HepG2 (cell line): ENCODE data around the gene PRSS53. TPM values are rescaled to one million over a fixed set of nuclear protein-coding genes. Genes with fewer than 3 reads are reported as not detected.

Experiments used
- DMAP1 ChIP-seq: IDR thresholded peaks from 2 replicates; pipeline ENCODE4 v1.6.1; 2016
- HOXA7 ChIP-seq: sonication (generic); formaldehyde crosslinking; IDR thresholded peaks from 2 replicates; pipeline ENCODE4 v1.8.1; 2022; ENCODE audit warnings: mild to moderate bottlenecking, missing genetic modification reagents, moderate library complexity
- KDM2A ChIP-seq: sonication (generic); formaldehyde crosslinking; IDR thresholded peaks from 2 replicates; pipeline ENCODE4 v1.4.0; 2020; ENCODE audit warnings: low read depth, missing genetic modification reagents, borderline replicate concordance
- RAD51 ChIP-seq: fragments of 450-650 bp; IDR thresholded peaks from 2 replicates; pipeline ENCODE4 v1.6.1; 2016; ENCODE audit warnings: borderline replicate concordance
- SAP130 ChIP-seq: IDR thresholded peaks from 2 replicates; pipeline ENCODE4 v1.6.1; 2016; ENCODE audit warnings: low read depth
- SMC3 ChIP-seq: IDR thresholded peaks from 2 replicates; pipeline ENCODE4 v1.6.1; 2011; ENCODE audit warnings: low read length, improper control_type of control experiment
- SP140L ChIP-seq: sonication (generic); formaldehyde crosslinking; IDR thresholded peaks from 2 replicates; pipeline ENCODE4 v1.4.0; 2020; ENCODE audit warnings: missing genetic modification reagents, borderline replicate concordance
- ZNF33A ChIP-seq: sonication (generic); formaldehyde crosslinking; IDR thresholded peaks from 2 replicates; pipeline ENCODE4 v1.5.1; 2020; ENCODE audit warnings: missing genetic modification reagents, mild to moderate bottlenecking, moderate library complexity, borderline replicate concordance
- polyA plus RNA-seq, 8 experiments: library from polyadenylated mRNA; depleted of rRNA in 3 of 8; stranded (reverse) in 7 of 8; unstranded in 1 of 8; fragments of >200 nt; fragmentation: Illumina TruSeq in 4 of 8; extraction: Trizol in 4 of 8; gene quantifications; 2 replicates each; pipeline versions ENCODE4 v1.2.1 to v1.2.3, GENCODE V29; 2011 to 2016; ENCODE audit warnings: low read depth in 4 of 8, missing spikeins in 1 of 8, mixed read lengths in 1 of 8; ENCODE audit not compliant: insufficient read depth in 1 of 8
- total RNA-seq, 5 experiments: library from RNA; depleted of rRNA; stranded (reverse); fragments of >200 nt; fragmentation: Illumina TruSeq; extraction: Trizol; gene quantifications; 2 replicates each; pipeline ENCODE4 v1.2.3, GENCODE V29; 2016; ENCODE audit warnings: low read depth in 1 of 5
- TF ChIP-seq, protein P1 (sequence below): sonication (generic); formaldehyde crosslinking; IDR thresholded peaks from 2 replicates; pipeline ENCODE4 v1.4.0; 2020; ENCODE audit warnings: missing genetic modification reagents, mild to moderate bottlenecking, borderline replicate concordance
- TF ChIP-seq, protein P2 (sequence below): fragments of 450-650 bp; IDR thresholded peaks from 2 replicates; pipeline ENCODE4 v1.6.1; 2017; ENCODE audit warnings: mild to moderate bottlenecking
- TF ChIP-seq, protein P3 (sequence below): sonication (generic); formaldehyde crosslinking; IDR thresholded peaks from 2 replicates; pipeline ENCODE4 v1.5.1; 2020; ENCODE audit warnings: mild to moderate bottlenecking, missing genetic modification reagents, moderate library complexity
- TF ChIP-seq, protein P4 (sequence below): sonication (generic); formaldehyde crosslinking; IDR thresholded peaks from 2 replicates; pipeline ENCODE4 v1.5.0; 2020; ENCODE audit warnings: mild to moderate bottlenecking, missing genetic modification reagents, borderline replicate concordance
- TF ChIP-seq, protein P5 (sequence below): sonication (generic); formaldehyde crosslinking; IDR thresholded peaks from 2 replicates; pipeline ENCODE4 v1.8.0; 2022; ENCODE audit warnings: missing genetic modification reagents, mild to moderate bottlenecking, moderate library complexity, borderline replicate concordance

PRSS53 gene
- total and polyA plus RNA-seq, 2 of the 13 experiments (the other 11 are each of a cell fraction or from before 2014, with no cell fraction given) = 2.2 to 7.4 TPM

DNA sequence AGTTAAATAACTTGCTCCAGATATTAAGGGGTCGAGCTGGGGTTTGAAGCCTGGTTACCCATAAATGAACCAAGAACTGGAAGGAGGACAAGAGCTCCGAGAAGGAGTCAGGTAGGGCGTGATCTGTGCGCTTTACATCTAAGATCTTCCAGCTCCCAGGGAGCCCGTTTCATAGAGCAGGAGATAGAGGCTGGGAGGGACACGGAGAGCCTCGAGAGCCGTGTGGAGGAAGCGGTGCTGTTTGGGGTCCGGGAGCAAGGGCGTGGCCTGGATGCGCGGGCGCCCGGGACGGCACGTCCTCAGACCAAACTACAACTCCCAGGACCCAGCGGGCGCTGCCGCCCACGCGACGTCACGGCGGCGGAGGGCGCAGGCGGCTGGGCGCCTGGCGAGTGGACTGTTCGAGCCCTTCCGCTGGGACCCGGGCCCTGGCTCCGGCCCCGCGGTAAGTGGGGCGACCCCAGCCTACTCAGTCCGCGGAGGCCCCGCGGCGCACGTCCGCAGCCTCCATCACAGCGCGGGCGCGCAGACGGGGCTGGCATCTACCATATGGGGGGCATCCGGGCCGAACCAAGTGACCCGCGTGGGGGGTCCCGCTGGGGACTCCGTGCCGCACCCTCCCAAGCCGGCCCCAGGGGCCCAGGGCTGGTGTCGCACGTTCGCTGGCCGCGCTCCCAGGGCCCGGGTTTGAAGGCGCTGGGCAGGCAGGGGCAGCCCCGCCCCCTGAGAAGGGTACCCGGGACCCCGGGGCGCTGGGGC is 19.5 kb upstream of the PRSS53 start, which contains the start of gene BCKDK (continued):
- TF ChIP-seq, protein P1, sequence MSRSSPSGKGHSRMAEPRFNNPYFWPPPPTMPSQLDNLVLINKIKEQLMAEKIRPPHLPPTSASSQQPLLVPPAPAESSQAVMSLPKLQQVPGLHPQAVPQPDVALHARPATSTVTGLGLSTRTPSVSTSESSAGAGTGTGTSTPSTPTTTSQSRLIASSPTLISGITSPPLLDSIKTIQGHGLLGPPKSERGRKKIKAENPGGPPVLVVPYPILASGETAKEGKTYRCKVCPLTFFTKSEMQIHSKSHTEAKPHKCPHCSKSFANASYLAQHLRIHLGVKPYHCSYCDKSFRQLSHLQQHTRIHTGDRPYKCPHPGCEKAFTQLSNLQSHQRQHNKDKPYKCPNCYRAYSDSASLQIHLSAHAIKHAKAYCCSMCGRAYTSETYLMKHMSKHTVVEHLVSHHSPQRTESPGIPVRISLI = no peak
- TF ChIP-seq, protein P2, sequence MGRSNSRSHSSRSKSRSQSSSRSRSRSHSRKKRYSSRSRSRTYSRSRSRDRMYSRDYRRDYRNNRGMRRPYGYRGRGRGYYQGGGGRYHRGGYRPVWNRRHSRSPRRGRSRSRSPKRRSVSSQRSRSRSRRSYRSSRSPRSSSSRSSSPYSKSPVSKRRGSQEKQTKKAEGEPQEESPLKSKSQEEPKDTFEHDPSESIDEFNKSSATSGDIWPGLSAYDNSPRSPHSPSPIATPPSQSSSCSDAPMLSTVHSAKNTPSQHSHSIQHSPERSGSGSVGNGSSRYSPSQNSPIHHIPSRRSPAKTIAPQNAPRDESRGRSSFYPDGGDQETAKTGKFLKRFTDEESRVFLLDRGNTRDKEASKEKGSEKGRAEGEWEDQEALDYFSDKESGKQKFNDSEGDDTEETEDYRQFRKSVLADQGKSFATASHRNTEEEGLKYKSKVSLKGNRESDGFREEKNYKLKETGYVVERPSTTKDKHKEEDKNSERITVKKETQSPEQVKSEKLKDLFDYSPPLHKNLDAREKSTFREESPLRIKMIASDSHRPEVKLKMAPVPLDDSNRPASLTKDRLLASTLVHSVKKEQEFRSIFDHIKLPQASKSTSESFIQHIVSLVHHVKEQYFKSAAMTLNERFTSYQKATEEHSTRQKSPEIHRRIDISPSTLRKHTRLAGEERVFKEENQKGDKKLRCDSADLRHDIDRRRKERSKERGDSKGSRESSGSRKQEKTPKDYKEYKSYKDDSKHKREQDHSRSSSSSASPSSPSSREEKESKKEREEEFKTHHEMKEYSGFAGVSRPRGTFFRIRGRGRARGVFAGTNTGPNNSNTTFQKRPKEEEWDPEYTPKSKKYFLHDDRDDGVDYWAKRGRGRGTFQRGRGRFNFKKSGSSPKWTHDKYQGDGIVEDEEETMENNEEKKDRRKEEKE = no peak
- peak; percentile 92 for TF ChIP-seq SAP130
- no peak; the same call in 1 of the 2 replicates for TF ChIP-seq SP140L (CRISPR knock-in tag)
- peak; percentile 65; the same call in 1 of the 2 replicates for TF ChIP-seq DMAP1
- TF ChIP-seq, protein P3, sequence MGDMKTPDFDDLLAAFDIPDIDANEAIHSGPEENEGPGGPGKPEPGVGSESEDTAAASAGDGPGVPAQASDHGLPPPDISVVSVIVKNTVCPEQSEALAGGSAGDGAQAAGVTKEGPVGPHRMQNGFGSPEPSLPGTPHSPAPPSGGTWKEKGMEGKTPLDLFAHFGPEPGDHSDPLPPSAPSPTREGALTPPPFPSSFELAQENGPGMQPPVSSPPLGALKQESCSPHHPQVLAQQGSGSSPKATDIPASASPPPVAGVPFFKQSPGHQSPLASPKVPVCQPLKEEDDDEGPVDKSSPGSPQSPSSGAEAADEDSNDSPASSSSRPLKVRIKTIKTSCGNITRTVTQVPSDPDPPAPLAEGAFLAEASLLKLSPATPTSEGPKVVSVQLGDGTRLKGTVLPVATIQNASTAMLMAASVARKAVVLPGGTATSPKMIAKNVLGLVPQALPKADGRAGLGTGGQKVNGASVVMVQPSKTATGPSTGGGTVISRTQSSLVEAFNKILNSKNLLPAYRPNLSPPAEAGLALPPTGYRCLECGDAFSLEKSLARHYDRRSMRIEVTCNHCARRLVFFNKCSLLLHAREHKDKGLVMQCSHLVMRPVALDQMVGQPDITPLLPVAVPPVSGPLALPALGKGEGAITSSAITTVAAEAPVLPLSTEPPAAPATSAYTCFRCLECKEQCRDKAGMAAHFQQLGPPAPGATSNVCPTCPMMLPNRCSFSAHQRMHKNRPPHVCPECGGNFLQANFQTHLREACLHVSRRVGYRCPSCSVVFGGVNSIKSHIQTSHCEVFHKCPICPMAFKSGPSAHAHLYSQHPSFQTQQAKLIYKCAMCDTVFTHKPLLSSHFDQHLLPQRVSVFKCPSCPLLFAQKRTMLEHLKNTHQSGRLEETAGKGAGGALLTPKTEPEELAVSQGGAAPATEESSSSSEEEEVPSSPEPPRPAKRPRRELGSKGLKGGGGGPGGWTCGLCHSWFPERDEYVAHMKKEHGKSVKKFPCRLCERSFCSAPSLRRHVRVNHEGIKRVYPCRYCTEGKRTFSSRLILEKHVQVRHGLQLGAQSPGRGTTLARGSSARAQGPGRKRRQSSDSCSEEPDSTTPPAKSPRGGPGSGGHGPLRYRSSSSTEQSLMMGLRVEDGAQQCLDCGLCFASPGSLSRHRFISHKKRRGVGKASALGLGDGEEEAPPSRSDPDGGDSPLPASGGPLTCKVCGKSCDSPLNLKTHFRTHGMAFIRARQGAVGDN (CRISPR knock-in tag) = peak; percentile 91
- TF ChIP-seq ZNF33A (CRISPR knock-in tag) = no peak
- TF ChIP-seq, protein P4, sequence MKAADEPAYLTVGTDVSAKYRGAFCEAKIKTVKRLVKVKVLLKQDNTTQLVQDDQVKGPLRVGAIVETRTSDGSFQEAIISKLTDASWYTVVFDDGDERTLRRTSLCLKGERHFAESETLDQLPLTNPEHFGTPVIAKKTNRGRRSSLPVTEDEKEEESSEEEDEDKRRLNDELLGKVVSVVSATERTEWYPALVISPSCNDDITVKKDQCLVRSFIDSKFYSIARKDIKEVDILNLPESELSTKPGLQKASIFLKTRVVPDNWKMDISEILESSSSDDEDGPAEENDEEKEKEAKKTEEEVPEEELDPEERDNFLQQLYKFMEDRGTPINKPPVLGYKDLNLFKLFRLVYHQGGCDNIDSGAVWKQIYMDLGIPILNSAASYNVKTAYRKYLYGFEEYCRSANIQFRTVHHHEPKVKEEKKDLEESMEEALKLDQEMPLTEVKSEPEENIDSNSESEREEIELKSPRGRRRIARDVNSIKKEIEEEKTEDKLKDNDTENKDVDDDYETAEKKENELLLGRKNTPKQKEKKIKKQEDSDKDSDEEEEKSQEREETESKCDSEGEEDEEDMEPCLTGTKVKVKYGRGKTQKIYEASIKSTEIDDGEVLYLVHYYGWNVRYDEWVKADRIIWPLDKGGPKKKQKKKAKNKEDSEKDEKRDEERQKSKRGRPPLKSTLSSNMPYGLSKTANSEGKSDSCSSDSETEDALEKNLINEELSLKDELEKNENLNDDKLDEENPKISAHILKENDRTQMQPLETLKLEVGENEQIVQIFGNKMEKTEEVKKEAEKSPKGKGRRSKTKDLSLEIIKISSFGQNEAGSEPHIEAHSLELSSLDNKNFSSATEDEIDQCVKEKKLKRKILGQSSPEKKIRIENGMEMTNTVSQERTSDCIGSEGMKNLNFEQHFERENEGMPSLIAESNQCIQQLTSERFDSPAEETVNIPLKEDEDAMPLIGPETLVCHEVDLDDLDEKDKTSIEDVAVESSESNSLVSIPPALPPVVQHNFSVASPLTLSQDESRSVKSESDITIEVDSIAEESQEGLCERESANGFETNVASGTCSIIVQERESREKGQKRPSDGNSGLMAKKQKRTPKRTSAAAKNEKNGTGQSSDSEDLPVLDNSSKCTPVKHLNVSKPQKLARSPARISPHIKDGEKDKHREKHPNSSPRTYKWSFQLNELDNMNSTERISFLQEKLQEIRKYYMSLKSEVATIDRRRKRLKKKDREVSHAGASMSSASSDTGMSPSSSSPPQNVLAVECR (CRISPR knock-in tag) = peak; percentile 91
- TF ChIP-seq HOXA7 = no peak
- TF ChIP-seq KDM2A (CRISPR knock-in tag) = peak; percentile 86
- no peak for TF ChIP-seq RAD51
- TF ChIP-seq, protein P5, sequence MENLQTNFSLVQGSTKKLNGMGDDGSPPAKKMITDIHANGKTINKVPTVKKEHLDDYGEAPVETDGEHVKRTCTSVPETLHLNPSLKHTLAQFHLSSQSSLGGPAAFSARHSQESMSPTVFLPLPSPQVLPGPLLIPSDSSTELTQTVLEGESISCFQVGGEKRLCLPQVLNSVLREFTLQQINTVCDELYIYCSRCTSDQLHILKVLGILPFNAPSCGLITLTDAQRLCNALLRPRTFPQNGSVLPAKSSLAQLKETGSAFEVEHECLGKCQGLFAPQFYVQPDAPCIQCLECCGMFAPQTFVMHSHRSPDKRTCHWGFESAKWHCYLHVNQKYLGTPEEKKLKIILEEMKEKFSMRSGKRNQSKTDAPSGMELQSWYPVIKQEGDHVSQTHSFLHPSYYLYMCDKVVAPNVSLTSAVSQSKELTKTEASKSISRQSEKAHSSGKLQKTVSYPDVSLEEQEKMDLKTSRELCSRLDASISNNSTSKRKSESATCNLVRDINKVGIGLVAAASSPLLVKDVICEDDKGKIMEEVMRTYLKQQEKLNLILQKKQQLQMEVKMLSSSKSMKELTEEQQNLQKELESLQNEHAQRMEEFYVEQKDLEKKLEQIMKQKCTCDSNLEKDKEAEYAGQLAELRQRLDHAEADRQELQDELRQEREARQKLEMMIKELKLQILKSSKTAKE (CRISPR knock-in tag) = peak; percentile 67; the same call in 1 of the 2 replicates
- no peak for TF ChIP-seq SMC3
